ENCODE measurements around the gene MARCHF6.

DNA sequence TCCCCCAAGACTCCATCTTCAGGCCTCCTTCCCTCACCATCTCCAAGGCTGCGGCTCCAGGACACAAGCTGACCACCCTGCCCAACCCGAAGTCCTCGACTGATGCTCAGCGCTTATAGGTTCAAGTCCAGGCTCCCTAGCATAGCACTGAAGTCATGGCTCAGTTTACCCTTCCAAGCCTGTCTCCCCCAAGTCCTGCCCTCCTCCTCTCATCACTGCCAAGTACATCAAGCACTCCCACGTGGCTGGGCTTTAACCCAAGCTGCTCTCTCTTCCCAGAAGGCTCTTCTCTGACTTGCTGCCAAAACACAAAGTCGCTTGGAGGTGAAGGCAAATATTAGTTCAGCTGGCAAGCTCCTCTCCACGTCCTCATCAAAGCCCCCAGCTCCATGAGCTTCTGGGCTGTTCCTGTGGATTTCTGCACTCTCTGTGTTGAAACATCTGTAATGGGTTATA, 22.1 kb upstream of the MARCHF6 start:
- TF ChIP-seq, protein P1, sequence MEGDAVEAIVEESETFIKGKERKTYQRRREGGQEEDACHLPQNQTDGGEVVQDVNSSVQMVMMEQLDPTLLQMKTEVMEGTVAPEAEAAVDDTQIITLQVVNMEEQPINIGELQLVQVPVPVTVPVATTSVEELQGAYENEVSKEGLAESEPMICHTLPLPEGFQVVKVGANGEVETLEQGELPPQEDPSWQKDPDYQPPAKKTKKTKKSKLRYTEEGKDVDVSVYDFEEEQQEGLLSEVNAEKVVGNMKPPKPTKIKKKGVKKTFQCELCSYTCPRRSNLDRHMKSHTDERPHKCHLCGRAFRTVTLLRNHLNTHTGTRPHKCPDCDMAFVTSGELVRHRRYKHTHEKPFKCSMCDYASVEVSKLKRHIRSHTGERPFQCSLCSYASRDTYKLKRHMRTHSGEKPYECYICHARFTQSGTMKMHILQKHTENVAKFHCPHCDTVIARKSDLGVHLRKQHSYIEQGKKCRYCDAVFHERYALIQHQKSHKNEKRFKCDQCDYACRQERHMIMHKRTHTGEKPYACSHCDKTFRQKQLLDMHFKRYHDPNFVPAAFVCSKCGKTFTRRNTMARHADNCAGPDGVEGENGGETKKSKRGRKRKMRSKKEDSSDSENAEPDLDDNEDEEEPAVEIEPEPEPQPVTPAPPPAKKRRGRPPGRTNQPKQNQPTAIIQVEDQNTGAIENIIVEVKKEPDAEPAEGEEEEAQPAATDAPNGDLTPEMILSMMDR (IDR thresholded peaks at IDR 0.05), result no peak
- no peak for TF ChIP-seq ATF3 (CRISPR knock-in tag; conservative IDR thresholded peaks at IDR 0.05)
- TF ChIP-seq, protein P2, sequence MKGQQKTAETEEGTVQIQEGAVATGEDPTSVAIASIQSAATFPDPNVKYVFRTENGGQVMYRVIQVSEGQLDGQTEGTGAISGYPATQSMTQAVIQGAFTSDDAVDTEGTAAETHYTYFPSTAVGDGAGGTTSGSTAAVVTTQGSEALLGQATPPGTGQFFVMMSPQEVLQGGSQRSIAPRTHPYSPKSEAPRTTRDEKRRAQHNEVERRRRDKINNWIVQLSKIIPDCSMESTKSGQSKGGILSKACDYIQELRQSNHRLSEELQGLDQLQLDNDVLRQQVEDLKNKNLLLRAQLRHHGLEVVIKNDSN (CRISPR knock-in tag; IDR thresholded peaks at IDR 0.05), result no peak

Measured in WTC11 (cell line).